MM.1S (cell line): ENCODE measurements around the gene COL18A1.

Experiments used
- DNase-seq: peaks from one replicate; pipeline ENCODE4 v3.0.0-alpha.2; 2015
- H2AFZ ChIP-seq: fragments of 300-600 bp; sonication (generic); 2 replicates; pipeline ENCODE4 v1.6.0; 2016; ENCODE audit warnings: antibody characterized with exemption, low read length
- H3F3A ChIP-seq: fragments of 300-600 bp; sonication (generic); 2 replicates; pipeline ENCODE4 v1.6.1; 2016; ENCODE audit warnings: mild to moderate bottlenecking, antibody characterized with exemption, low read length, moderate library complexity, mixed read lengths; ENCODE audit not compliant: insufficient read depth
- H3K27ac ChIP-seq: fragments of 300-600 bp; sonication (generic); 2 replicates; pipeline ENCODE4 v1.5.1; 2016; ENCODE audit warnings: mild to moderate bottlenecking, low read length
- H3K27me3 ChIP-seq: fragments of 300-600 bp; sonication (generic); replicated peaks from 2 replicates; pipeline ENCODE4 v1.6.0; 2016; ENCODE audit warnings: low read length; ENCODE audit not compliant: insufficient read depth
- H3K36me3 ChIP-seq: fragments of 300-600 bp; sonication (generic); replicated peaks from 2 replicates; pipeline ENCODE4 v1.6.1; 2016; ENCODE audit warnings: mild to moderate bottlenecking, low read length, mixed read lengths; ENCODE audit not compliant: insufficient read depth
- H3K4me1 ChIP-seq: fragments of 300-600 bp; sonication (generic); 2 replicates; pipeline ENCODE4 v1.6.1; 2016; ENCODE audit warnings: low read length, mixed read lengths
- H3K4me2 ChIP-seq: fragments of 300-600 bp; sonication (generic); 2 replicates; pipeline ENCODE4 v1.6.0; 2016; ENCODE audit warnings: low read depth, low read length
- H3K4me3 ChIP-seq: fragments of 300-600 bp; sonication (generic); 2 replicates; pipeline ENCODE4 v1.5.1; 2016; ENCODE audit warnings: low read length, mixed read lengths
- H3K79me2 ChIP-seq: fragments of 300-600 bp; sonication (generic); 2 replicates; pipeline ENCODE4 v1.6.1; 2016; ENCODE audit warnings: mixed run types, low read length, mixed read lengths
- H3K9ac ChIP-seq: fragments of 300-600 bp; sonication (generic); 2 replicates; pipeline ENCODE4 v1.6.1; 2016; ENCODE audit warnings: low read length, mixed read lengths
- H3K9me2 ChIP-seq: fragments of 300-600 bp; sonication (generic); replicated peaks from 2 replicates; pipeline ENCODE4 v1.6.1; 2016; ENCODE audit warnings: mild to moderate bottlenecking, low read length, mixed read lengths; ENCODE audit not compliant: insufficient read depth
- H3K9me3 ChIP-seq: fragments of 300-600 bp; sonication (generic); replicated peaks from 2 replicates; pipeline ENCODE4 v1.6.1; 2016; ENCODE audit warnings: mild to moderate bottlenecking, low read length, mixed read lengths; ENCODE audit not compliant: insufficient read depth
- H4K20me1 ChIP-seq: fragments of 300-600 bp; sonication (generic); 2 replicates; pipeline ENCODE4 v1.6.1; 2016; ENCODE audit warnings: mild to moderate bottlenecking, low read length, moderate library complexity, mixed read lengths; ENCODE audit not compliant: insufficient read depth
- CTCF ChIP-seq: fragments of 300-600 bp; sonication (generic); IDR thresholded peaks from 2 replicates; pipeline ENCODE4 v1.5.1; 2016; ENCODE audit warnings: antibody characterized with exemption, low read length, mixed read lengths
- EZH2 ChIP-seq: fragments of 300-600 bp; sonication (generic); optimal IDR thresholded peaks from 2 replicates; pipeline ENCODE3; 2017; ENCODE audit warnings: low read depth, mild to moderate bottlenecking, antibody characterized with exemption, low read length, mixed read lengths
- EZH2phosphoT487 ChIP-seq: fragments of 300-600 bp; sonication (generic); IDR thresholded peaks from 2 replicates; pipeline ENCODE4 v1.6.1; 2018; ENCODE audit warnings: antibody characterized with exemption, low read length

Gene COL18A1

DNA sequence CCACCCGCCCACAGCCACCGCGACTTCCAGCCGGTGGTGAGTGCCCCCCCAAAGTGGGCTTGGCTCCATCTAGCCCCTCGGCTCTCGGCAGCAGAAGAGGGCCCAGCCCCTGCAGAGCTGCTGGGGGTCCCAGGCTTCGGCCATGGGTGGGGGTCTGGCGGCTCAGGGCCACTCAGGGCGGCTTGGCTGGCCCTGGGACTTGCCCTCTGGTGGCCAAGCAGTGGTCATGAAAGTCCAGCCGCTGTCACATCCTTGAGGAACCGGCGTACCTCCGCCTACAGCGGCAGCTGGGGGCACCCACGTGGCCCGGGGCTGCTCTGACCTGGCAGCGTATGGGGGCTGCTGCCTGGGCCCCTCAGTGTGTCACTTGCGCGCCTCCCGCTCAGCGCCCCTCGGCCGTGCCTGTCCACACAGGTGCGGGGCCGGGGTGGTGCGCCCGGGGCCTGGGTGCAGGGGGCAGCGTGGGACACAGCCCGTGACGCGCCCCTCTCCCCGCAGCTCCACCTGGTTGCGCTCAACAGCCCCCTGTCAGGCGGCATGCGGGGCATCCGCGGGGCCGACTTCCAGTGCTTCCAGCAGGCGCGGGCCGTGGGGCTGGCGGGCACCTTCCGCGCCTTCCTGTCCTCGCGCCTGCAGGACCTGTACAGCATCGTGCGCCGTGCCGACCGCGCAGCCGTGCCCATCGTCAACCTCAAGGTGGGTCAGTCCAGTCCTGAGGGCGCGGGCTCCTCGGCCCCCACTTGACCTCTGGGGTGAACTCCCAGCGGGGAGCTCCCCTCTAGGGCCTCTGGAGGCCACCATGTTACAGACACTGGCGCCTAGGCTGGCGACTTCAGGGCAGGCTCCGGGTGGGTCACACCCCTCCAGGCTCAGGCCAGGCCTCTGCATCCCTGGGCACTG is 104.9 kb downstream of the COL18A1 start:
- peaks cover 28% of the 10 kb centered on the region for H3K27me3 ChIP-seq
- no peaks in the 10 kb centered on the region for H3K4me1 ChIP-seq
- no peak for DNase-seq
- H3K36me3 ChIP-seq = no peaks in the 10 kb centered on the region
- H3K4me3 ChIP-seq = no peak overlapping the region
- H3K79me2 ChIP-seq = no peaks in the 10 kb centered on the region
- no peak overlapping the region for H3K4me2 ChIP-seq
- no peak overlapping the region for H3K27ac ChIP-seq
- TF ChIP-seq CTCF (no peak), EZH2phosphoT487 (no peak), EZH2 (no peak)
- H3K9me3 ChIP-seq = no peaks in the 10 kb centered on the region
- H3F3A ChIP-seq = no peaks in the 10 kb centered on the region
- H3K9ac ChIP-seq = no peak overlapping the region
- no peaks in the 10 kb centered on the region for H4K20me1 ChIP-seq
- H3K9me2 ChIP-seq = no peaks in the 10 kb centered on the region
- H2AFZ ChIP-seq = no peak overlapping the region

DNA sequence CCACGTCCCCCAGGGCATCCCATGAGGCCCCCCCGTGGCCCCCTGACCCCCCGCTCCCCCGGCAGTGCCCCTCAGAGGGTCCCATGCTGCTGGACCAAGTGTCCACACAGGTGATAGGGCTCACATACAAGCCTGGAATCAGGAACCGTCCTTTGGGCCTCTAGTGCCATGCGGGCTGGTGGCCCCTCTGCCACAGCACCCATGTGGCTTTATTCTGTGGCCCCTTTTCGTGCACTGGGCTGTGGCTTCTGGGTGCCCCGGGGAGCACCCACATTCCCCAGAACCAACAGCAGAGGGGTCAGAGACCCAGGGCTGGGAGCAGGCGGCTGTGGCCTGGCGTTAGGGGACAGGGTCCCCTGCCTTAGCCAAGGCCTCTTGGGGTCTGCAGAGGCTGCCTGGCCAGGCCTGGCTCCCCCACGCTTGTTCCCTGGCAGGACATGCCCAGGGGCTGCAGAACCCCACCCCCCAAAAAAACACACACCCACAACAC is 105.5 kb downstream of the COL18A1 start:
- Histone ChIP-seq H3K9me2 (no peaks in the 10 kb centered on the region), H3K27me3 (peaks cover 21% of the 10 kb centered on the region), H3K4me1 (no peaks in the 10 kb centered on the region), H3K36me3 (no peaks in the 10 kb centered on the region), H3K4me3 (no peak overlapping the region), H2AFZ (no peak overlapping the region), H4K20me1 (no peaks in the 10 kb centered on the region), H3K9me3 (no peaks in the 10 kb centered on the region), H3K4me2 (no peak overlapping the region), H3K79me2 (no peaks in the 10 kb centered on the region), H3F3A (no peaks in the 10 kb centered on the region), H3K9ac (no peak overlapping the region), H3K27ac (no peak overlapping the region)
- DNase-seq = no peak
- TF ChIP-seq EZH2 = no peak

GRCh38 chr21:45511007-45511406 is 106.0 kb downstream of the COL18A1 start:
- H3K4me1 ChIP-seq = no peaks in the 10 kb centered on the region
- no peaks in the 10 kb centered on the region for H3F3A ChIP-seq
- H3K36me3 ChIP-seq = no peaks in the 10 kb centered on the region
- no peak overlapping the region for H3K9ac ChIP-seq
- no peak overlapping the region for H2AFZ ChIP-seq
- H3K9me3 ChIP-seq = no peaks in the 10 kb centered on the region
- H3K27ac ChIP-seq = no peak overlapping the region
- no peak overlapping the region for H3K4me3 ChIP-seq
- TF ChIP-seq EZH2 = no peak
- H3K9me2 ChIP-seq = no peaks in the 10 kb centered on the region
- no peaks in the 10 kb centered on the region for H3K79me2 ChIP-seq
- H3K27me3 ChIP-seq = peaks cover 16% of the 10 kb centered on the region
- H4K20me1 ChIP-seq = no peaks in the 10 kb centered on the region
- no peak overlapping the region for H3K4me2 ChIP-seq
- DNase-seq = no peak

DNA sequence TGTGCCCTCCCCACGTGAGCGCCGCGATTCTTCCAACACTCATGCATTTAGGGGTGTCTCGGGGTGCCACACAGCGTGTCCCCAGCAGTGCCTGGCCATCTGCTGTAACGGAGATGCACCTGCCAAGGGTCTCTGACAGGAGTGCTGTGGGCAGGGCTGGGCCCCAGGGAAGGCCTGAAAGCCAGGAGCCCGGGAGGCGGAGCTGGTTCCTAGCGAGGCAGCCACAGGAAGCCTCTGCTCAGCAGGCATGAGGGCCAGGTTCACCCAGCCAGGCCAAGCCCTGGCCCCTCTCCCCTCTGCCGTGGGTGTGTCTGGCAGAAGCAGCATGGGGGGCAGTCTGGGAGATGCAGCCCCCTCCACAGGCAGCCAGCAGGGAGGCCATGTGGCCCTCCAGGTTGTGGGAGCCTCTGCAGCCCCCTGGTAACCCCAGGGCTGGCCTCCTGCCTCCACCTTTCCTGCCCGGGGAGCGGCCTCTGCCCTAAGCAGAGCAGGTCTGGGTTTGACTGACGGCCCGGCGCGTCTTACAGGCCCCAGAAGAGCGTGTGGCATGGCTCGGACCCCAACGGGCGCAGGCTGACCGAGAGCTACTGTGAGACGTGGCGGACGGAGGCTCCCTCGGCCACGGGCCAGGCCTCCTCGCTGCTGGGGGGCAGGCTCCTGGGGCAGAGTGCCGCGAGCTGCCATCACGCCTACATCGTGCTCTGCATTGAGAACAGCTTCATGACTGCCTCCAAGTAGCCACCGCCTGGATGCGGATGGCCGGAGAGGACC is 106.9 kb downstream of the COL18A1 start:
- no peaks in the 10 kb centered on the region for H3K4me1 ChIP-seq
- H3K9me2 ChIP-seq = no peaks in the 10 kb centered on the region
- no peak for TF ChIP-seq CTCF
- no peak for TF ChIP-seq EZH2phosphoT487
- TF ChIP-seq EZH2 = no peak
- no peaks in the 10 kb centered on the region for H3K79me2 ChIP-seq
- H3K27me3 ChIP-seq = 0 out of 2 replicates have a peak, but pooled peaks cover 8% of the 10 kb centered on the region
- H3K36me3 ChIP-seq = no peaks in the 10 kb centered on the region
- H3K9me3 ChIP-seq = no peaks in the 10 kb centered on the region
- DNase-seq = no peak
- H3K9ac ChIP-seq = no peak overlapping the region
- H2AFZ ChIP-seq = no peak overlapping the region
- no peak overlapping the region for H3K4me2 ChIP-seq
- H3K4me3 ChIP-seq = no peak overlapping the region
- H3K27ac ChIP-seq = no peak overlapping the region
- no peaks in the 10 kb centered on the region for H4K20me1 ChIP-seq
- no peaks in the 10 kb centered on the region for H3F3A ChIP-seq
